Measurements from ENCODE around the gene GARNL3. TPM values are rescaled to one million over a fixed set of nuclear protein-coding genes. Genes with fewer than 3 reads are reported as not detected.

The GARNL3 gene
- total and polyA plus RNA-seq, 2 donors (not counting 1 experiment from before 2014, with no cell fraction given), result 1.5 to 12.6 TPM

DNA sequence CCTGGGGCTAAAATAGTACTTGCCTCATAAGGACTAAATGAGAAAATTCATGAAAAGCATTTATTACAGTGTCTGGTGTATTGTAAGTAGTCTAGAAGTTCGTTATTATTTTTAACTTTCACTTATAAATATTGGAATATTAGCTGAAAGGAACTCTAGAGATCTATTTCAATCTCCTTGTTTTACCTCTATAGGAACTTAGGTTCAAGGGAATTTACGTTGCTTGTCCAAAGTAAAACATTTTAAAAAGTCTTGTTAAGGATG, 55.5 kb downstream of the GARNL3 start:
- CTCF ChIA-PET, result no interaction called here
- ATAC-seq (ENCODE audit: low read depth) (no peak), DNase-seq (no peak)
- Mint-ChIP-seq H3K27me3 (no peaks in the 10 kb centered on the region), H3K4me1 (peaks cover 9% of the 10 kb centered on the region), H3K9me3 (ENCODE audit: insufficient read depth) (no peaks in the 10 kb centered on the region), H3K27ac (no peak overlapping the region), H3K4me3 (no peak overlapping the region)
- H3K4me2 ChIP-seq (replicated peaks; ENCODE audit: low read depth, low read length, poor library complexity, severe bottlenecking), result no peak overlapping the region
- no peaks in the 10 kb centered on the region for H3K36me3 ChIP-seq (replicated peaks in 1 of 2; ENCODE audit: control extremely low read depth in 1 of 2, control insufficient read depth in 1 of 2, extremely low read depth in 1 of 2, insufficient read depth in 2 of 2, low read length in 1 of 2)
- no CpG with 5 or more reads among the region's 2 CpGs for WGBS (ENCODE audit: insufficient coverage)
- H3K27ac ChIP-seq (ENCODE audit: low read length in 2 of 2), result no peak overlapping the region
- H4K20me1 ChIP-seq (ENCODE audit: control insufficient read depth, insufficient read depth, low read length, poor library complexity, severe bottlenecking), result no peaks in the 10 kb centered on the region
- intact Hi-C loops (cut with micrococcal nuclease), result no loop called here
- peaks cover 0 to 9% of the 10 kb centered on the region in 2 donors for H3K4me1 ChIP-seq (ENCODE audit: control insufficient read depth in 2 of 2, insufficient read depth in 2 of 2, low read length in 2 of 2)
- peaks cover 0 to 3% (median 0%) of the 10 kb centered on the region in 4 experiments for H3K27me3 ChIP-seq (replicated peaks in 1 of 4; ENCODE audit: control extremely low read depth in 1 of 4, control insufficient read depth in 3 of 4, insufficient read depth in 4 of 4, low read length in 3 of 4)
- POLR2A ChIA-PET, result no interaction called here
- H3K79me2 ChIP-seq (ENCODE audit: control insufficient read depth, insufficient read depth, low read length), result no peaks in the 10 kb centered on the region
- TF ChIP-seq CTCF (IDR thresholded peaks at IDR 0.05) (no peak), EZH2 (IDR thresholded peaks at IDR 0.05; ENCODE audit: borderline replicate concordance, insufficient read depth, low read depth, low read length, poor library complexity, severe bottlenecking) (no peak)
- H2AFZ ChIP-seq (ENCODE audit: insufficient read depth, low read depth, low read length, poor library complexity, severe bottlenecking), result no peak overlapping the region
- no peak overlapping the region for H3K4me3 ChIP-seq (ENCODE audit: control extremely low read depth in 1 of 5, extremely low read depth in 1 of 5, insufficient read depth in 1 of 5, low read depth in 2 of 5, low read length in 4 of 5)
- H3K9ac ChIP-seq (ENCODE audit: low read length), result no peak overlapping the region
- peaks cover 0 to 4% (median 2%) of the 10 kb centered on the region in 3 donors for H3K9me3 ChIP-seq (ENCODE audit: control extremely low read depth in 1 of 3, control insufficient read depth in 2 of 3, insufficient read depth in 1 of 3, low read length in 2 of 3)

- no peak overlapping the region for H3K9ac ChIP-seq (ENCODE audit: low read length)
- no peak overlapping the region for H2AFZ ChIP-seq (ENCODE audit: insufficient read depth, low read depth, low read length, poor library complexity, severe bottlenecking)
- no peaks in the 10 kb centered on the region for H3K79me2 ChIP-seq (ENCODE audit: control insufficient read depth, insufficient read depth, low read length)
- H3K27me3 Mint-ChIP-seq, result no peaks in the 10 kb centered on the region
- no peak overlapping the region for H3K27ac ChIP-seq (ENCODE audit: low read length in 2 of 2)
- POLR2A ChIA-PET, result no interaction called here
- H3K4me3 ChIP-seq (ENCODE audit: control extremely low read depth in 1 of 5, extremely low read depth in 1 of 5, insufficient read depth in 1 of 5, low read depth in 2 of 5, low read length in 4 of 5), result no peak overlapping the region
- H3K4me2 ChIP-seq (replicated peaks; ENCODE audit: low read depth, low read length, poor library complexity, severe bottlenecking), result no peak overlapping the region
- peaks cover 2 to 4% (median 3%) of the 10 kb centered on the region in 3 donors for H3K9me3 ChIP-seq (ENCODE audit: control extremely low read depth in 1 of 3, control insufficient read depth in 2 of 3, insufficient read depth in 1 of 3, low read length in 2 of 3)
- TF ChIP-seq EZH2 (IDR thresholded peaks at IDR 0.05; ENCODE audit: borderline replicate concordance, insufficient read depth, low read depth, low read length, poor library complexity, severe bottlenecking), result no peak
- no peak for TF ChIP-seq CTCF (IDR thresholded peaks at IDR 0.05)
- no peaks in the 10 kb centered on the region for H4K20me1 ChIP-seq (ENCODE audit: control insufficient read depth, insufficient read depth, low read length, poor library complexity, severe bottlenecking)
- peaks cover 0 to 6% (median 0%) of the 10 kb centered on the region in 4 experiments for H3K27me3 ChIP-seq (replicated peaks in 1 of 4; ENCODE audit: control extremely low read depth in 1 of 4, control insufficient read depth in 3 of 4, insufficient read depth in 4 of 4, low read length in 3 of 4)
- H3K4me3 Mint-ChIP-seq, result no peak overlapping the region
- DNase-seq (no peak), ATAC-seq (ENCODE audit: low read depth) (no peak)
- H3K27ac Mint-ChIP-seq, result no peak overlapping the region
- intact Hi-C loops (cut with micrococcal nuclease), result no loop called here
- no peaks in the 10 kb centered on the region for H3K36me3 ChIP-seq (replicated peaks in 1 of 2; ENCODE audit: control extremely low read depth in 1 of 2, control insufficient read depth in 1 of 2, extremely low read depth in 1 of 2, insufficient read depth in 2 of 2, low read length in 1 of 2)
- peaks cover 9% of the 10 kb centered on the region for H3K4me1 Mint-ChIP-seq
- 93% methylated on average over 4 of the region's 5 CpGs for WGBS (ENCODE audit: insufficient coverage)
- H3K4me1 ChIP-seq (ENCODE audit: control insufficient read depth in 2 of 2, insufficient read depth in 2 of 2, low read length in 2 of 2), result peaks cover 0 to 9% of the 10 kb centered on the region in 2 donors
- CTCF ChIA-PET, result no interaction called here
- H3K9me3 Mint-ChIP-seq (ENCODE audit: insufficient read depth), result no peaks in the 10 kb centered on the region
These were observed 58.8 kb downstream of the GARNL3 start for GRCh38 chr9:127323393-127323792.
